GM21576 (cell line): ENCODE results near the gene FADS6.

ENCODE experiments used
- ATAC-seq: cut with Tn5 transposase; IDR thresholded peaks from one replicate; pipeline ENCODE4 v1.9.1; 2021; ENCODE audit warnings: mild to moderate bottlenecking, moderate library complexity; ENCODE audit not compliant: unreplicated experiment

Gene FADS6

DNA sequence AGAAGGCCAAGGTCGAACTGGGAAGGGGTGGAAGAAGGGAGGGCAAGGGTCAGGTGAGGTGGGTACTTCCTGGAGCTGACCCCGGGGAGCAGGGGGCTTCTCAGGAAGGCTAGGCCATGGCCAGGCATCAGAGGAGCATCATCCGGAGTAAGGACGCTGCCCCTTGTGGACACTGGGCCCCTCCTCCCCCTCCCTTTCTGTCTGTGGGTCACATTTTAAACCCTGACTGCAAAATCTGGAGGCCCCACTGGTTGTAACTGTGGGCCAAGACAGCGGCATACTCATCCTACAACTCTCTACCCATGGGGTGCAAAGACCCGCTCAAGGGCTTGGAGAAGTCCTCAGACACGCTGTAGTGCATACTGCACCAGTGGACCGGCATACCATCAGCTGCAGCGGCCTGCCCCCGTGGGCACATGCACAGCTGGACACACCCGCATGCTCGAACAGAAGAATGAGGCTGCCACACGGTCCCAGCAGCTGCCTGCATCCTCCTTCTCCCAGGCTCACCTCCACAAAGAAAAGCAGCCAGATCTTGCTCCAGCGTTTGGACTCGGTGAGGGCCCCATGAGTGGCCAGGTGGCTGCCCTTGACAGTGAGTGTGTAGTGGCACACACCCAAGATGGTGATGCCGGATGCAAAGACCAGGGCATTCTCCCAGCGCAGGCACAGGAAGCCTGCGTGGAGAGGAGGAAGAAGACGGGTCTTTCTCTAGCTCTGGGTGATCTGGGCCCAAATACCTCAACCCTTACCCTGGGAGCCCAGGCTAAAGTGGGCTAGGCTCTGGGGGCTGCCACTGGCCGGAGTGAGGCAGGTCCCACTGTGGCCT is 1.2 kb downstream of the FADS6 start:
- ATAC-seq = no peak

DNA sequence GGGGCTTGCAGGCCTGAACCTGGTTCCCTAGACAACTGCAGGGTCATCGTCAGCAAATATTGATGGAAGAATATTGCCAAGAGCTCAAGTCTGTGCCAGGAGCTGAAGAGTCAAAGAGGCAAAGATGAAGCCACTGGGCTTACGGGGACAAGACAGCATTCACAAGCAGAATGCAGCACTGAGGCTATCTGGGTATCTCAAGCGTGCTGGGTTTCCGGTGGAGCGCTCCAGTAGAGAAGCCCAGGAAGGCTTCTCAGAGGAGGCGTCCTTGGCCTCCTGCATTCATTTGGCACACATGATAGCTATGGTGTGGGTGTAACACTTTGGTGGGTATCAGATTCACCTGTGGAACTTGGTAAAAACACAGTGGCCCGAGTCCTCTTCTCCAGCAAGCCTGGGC is 2.9 kb downstream of the FADS6 start:
- no peak for ATAC-seq

DNA sequence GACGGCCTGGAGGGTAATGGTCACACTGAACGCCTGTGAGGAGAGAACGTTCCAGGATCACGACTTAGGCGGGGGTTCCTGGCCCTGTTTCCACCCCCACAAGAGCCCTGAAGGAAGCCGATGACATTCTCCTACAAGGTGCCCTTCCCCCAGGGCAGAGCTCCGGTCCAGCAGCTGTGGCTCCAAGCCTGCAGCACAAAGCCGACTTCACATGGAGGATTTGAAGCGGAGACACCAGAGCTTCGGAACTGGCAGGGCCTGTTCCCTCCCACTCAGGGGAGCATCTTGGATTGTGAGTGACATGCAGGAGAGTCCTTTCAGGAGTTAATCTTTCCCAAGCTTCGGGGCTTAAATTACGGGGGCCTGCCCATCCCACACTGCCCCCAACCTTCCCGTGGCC is 5.0 kb downstream of the FADS6 start:
- no peak for ATAC-seq

DNA sequence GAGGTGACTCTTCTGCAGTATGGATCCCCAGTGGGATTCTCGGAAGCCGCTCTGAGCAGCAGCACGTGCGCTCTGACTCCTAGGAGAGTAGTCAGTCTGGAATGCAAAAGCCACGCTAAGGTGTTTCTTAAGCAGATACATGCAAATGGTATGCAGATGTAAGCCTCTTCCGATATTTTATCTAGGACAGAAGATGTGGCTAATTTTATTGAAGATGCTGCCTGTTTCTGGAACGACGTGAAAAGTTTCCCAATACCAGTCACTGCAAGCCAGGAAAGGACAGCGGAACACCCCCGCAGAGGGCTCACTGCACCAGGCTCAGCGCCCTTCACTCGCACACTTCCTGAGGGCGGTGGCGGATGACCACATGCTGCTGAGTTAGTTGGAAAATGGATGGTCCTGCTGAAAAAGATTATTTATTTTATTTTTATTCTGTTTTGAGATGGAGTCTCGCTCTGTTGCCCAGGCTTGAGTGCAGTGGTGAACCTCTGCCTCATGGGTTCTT is 10.1 kb downstream of the FADS6 start:
- ATAC-seq = no peak

DNA sequence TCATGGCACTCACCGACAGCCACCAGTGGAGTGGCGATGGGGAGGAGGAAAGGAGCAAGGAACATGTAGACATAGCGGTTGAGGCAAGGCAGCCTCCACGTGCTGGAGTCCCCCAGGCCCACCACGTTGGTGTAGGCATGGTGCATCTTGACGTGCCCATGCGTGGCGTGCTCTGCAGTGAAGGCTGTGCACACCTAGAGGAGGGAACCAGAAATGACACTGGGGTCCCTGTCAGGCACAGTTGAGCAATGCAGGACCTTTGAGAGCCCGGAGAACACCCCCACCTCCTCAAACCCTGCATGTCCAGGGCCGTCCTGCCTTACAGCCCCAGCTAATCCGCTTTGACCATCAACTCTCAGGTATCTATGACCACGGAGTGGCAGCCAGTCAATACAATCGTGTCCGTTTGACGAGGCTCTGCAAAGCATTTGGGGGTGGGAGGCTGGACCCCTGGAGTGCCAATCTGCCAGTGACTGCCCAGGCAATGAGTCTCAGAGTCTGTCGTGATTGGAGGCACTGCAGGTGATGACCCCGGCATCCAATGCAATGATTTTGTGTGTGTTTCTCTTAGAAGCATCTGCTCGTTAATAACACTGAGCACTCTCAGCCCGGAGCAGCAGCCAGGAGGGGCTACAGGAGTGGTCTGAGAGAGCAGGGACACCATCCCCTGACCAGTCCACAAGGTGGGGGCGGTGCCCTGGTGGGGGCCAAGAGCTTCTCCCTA is 10.8 kb downstream of the FADS6 start:
- ATAC-seq = no peak

DNA sequence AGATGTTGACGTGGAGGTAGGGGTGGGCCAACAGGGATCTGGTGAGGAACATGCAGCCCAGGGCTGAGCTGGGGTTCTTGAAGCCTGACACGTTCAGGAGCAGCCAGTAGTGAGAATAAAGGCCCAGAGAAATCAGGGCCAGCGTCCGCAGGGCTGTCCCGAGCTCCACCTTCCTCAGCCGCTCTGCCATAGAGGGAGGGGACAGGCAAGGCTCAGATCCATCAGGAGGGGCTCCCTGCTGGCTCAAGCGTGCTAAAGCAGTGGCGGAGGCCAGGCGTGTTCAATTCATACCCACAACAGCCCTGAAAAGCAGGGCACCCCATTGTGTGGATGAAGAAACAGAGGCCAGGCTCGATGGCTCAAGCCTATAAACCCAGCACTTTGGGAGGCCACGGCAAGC is 12.4 kb downstream of the FADS6 start:
- ATAC-seq = no peak

DNA sequence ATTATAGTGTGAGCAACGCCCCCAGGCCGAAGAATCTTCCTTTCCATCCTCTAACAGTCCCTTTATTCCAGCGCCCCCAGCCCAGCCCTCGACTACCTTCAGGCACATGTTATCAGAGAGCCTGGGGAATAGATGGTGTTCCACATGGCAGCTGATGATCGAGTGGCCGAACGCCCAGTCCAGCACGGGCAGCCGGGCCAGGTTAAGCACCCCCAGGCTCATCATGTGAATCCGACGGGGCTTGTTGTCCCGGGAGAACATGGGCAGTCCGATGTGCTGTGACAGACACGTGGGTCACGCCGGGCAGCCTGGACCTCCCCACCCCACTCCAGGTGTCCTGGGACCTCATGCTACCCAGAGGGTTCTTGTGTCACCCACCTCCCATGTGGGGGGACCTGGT is 14.1 kb downstream of the FADS6 start:
- ATAC-seq = no peak

DNA sequence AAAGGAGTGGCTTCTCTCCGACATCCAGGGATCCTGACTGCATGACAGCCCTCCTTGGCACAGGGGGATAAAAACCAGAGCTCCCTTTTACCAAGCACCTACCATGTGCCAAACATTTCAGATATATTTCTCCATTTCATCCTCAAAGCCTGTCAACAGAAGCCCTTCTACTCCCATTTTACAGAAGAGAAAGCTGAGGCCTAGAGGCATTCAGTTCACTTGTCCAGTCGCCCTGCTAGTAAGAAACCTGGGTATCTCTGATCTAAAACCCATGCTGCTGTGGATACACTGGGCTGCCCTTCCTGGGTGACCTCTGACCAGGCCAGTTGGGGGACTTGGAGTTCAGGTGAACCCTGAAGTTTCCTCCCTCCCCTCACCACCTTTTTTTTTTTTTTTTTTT is 14.8 kb downstream of the FADS6 start:
- no peak for ATAC-seq

DNA sequence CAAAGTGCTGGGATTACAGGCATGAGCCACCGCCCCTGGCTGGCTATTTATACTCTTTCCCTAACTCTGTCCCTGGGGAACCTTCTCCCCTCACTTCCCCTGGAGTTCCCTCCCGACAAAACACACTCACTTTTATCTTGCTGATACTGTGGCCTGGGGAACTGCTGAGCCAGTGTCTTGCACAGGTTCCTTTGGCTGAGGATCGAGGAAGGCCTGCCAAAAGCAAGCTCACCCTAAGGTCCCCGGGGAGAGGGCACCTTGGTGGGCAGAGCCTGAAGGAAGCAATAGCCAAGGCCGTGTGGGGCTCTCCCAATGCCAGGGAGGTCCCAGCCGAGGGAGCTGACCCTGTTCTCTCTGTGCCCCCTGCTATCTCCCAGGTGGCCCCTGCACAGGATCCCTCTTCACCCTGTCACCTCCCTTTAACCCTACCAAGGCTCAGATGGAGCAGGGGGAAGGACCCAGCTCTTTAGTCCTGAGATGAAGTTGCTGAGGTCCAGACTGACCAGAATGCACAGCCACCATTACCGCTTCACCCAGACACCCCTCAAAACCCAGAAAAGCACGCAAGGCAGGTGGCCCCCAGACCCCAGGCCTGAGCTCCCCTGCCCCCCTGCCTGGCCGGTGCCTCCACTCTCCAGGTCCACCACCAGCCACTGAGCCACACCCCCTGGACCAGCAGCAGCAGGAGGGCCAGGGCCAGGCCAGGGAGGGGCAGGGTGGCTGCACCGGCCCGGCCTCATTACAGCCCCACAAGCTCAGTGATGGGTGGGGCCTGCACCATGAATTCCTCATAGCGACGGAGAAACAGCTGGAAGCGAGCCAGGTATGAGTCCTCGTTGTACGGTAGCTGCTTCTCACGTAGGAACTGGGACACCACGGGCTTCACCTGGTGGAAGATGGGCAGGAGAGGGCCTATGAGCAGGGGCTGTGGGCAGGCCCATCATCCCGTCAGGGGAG is 15.6 kb downstream of the FADS6 start:
- no peak for ATAC-seq

DNA sequence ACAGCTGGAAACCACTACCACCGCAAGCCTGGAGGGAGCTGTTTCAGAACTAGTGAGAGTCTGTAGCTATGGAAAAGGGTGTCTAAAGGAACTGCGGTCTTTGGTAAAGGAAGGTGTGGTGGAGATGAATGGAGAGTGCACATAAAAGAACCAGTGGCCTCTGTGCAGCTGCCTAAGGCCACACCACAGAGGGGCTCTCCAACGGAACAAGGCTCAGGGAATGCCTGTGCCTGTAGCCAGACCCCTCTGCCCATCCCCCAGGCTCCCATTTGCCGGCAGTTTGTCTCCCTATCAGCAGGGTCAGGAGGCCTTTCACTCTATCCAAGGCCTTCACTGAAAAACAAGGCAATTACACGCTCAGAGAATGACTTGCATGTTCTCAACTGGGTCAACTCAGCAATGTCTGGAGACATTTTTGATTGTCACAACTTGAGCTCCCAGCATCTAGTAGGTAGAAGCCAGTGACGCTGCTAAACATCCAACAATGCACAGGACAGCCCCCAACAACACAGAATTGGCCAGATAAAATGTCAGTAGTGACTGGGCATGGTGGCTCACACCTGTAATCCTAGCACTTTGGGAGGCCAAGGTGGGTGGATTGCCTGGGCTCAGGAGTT is 17.3 kb downstream of the FADS6 start:
- no peak for ATAC-seq

DNA sequence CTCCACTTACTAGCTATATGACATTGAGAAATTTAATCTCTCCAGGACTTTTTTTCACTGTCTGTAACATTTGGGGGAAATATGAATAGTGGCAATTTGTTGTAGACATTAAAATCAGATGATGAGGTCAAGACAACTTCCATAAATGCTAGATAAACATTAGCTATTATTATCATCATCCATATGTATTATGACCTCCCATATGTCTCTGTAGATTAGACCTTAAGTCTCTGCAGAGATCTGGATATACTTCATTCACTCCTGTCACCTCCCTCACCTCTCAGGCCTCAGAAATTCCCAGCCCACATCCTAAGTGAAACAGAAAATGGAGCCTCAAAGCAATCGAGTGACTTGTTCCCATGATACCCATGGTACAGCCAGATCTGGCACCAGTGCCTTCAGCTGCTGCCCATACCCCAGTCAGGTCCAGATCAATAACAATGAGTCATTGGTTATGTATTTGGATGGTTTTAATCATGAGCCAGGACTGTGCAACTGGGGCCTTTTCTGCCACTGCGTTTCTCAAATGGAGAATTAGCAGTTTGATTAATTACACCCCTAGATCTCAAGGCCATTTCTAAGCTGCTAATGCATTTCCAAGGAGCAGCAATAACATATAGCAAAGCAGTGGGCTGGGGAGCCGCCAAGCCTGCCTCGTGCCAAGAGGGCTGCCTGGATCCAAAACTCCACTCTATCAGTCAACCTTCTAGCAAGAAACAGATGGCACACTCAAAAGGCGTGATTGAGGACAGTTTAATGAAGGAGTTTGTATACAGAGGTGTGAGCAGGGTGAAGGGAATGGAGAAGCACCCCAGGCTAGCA is 18.1 kb downstream of the FADS6 start:
- no peak for ATAC-seq

DNA sequence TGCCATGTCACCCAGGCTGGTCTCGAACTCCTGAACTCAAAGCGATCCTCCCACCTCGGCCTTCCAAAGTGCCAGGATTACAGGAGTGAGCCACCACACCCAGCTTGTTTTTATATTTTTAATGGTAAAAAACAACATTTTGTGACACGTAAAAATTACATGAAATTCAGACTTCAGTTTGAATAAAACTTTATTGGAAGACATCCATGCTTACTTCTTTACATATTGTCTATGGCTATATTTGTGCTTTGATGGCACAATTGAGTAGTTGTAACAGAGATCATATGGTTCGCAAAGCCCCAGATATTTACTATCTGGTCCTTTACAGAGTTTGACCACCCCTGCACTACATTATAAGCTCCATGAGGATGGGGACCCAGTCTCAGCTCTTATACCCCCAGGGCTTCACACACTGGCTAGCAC is 18.8 kb downstream of the FADS6 start:
- no peak for ATAC-seq

DNA sequence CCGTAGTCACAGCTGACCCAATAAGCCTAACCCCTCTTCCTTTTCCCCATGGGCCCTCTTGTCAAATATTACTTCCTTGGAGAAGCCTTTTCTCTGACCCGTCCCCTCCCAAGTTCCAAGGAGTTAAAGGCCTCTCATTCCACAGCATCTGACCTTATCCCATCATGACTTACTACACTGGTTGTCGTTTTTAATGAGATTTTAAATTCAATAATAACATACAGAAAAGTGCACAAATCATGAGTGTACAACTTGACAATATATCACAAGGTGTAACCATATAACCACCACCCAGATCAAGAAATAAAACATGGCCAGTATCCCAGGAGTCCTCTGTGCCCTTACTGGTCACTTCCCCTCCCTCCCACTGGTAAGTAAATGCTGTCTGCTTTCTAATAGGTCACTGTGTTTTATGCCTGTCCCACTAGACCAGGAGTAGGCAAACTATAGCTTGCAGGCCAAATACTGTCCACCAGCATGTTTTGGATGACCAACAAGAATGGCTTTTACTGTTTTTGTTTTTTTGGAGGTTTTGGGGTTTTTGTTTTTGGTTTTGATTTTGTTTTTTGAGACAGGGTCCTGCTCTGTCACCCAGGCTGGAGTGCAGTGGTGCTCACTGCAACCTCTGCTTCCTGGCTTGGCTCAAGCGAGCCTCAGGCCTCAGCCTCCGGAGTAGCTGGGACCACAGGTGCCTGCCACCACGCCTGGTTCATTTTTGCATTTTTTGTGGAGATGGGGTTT is 19.4 kb downstream of the FADS6 start:
- ATAC-seq = no peak

DNA sequence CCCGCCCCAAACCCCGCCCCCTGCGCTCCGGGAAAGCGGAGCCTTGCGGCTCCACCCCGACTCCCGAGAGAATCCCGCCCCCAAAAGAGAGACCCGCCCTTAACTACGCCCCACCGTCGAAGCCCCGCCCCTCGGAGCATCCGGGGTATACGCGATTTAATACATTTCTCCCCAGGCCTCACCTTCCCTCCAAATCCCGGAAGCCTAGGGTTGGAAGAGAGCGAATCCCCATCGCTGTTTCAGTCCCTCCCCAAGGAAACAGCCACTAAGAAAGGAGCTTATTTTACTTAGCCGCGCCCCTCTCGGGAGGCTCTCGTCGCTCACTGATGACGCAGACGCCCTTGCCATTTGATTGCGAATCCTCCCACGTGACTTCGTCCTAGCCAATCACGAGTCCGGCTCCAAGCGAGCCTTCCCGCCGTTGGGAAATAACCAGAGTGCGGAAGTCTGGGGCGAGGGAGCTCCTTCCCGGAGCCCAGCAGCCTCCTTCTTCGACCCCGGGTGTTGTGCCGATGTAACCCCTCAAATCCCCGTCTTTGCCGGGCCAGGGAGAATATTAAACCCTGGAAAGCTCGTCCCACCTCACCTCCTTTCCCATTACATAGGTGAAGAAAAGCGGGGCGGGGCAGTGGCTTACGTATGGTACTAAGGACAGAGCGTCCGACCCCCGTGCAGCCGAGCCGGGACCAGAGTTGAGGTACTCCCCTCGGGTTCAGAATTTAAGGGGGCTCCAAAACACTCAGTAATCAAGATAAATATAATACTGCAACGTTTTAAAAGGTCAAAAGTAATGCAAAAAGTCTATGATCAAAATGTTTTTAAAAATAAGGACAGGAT is 20.2 kb downstream of the FADS6 start:
- ATAC-seq = peak; percentile 91

DNA sequence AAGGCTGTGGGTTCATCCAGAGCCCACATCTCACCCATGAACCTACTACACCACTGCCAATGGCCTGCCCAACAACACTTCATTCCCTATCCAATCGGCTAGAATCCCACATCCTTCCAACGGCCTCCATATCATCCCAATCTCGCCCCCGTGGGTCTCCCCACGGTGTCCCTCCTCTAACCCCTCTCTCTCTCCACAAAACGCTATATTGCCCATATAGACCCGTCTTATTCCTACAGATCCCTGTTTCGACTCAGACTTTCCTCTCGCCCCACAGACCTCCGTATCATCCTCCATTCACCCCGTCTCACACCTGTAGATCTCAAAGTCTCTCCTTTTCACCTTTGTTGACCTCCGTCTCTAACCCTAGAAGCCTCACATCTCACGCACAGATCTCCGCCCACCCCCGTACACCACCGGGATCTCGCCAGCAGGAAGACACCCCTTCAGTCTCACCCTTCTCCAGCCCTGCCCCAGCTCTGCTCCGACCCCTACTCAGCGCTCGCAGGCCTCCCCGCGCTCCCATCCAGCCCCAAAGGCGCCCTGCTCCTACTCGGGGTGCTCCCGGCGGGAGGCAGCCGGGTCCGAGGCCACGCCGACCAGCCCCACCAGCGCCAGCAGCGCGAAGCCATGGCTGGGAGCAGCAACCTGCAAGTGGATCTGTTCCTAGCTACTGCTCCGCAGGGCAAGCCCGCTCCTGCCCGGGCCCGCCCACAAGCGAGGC is 21.0 kb downstream of the FADS6 start, which contains the start of gene FDXR:
TSS of gene FDXR (minus strand) at position 682 of the 724 bp plus-strand sequence. CDS start at position 632, 50 bp downstream.
- ATAC-seq = peak; percentile 21

DNA sequence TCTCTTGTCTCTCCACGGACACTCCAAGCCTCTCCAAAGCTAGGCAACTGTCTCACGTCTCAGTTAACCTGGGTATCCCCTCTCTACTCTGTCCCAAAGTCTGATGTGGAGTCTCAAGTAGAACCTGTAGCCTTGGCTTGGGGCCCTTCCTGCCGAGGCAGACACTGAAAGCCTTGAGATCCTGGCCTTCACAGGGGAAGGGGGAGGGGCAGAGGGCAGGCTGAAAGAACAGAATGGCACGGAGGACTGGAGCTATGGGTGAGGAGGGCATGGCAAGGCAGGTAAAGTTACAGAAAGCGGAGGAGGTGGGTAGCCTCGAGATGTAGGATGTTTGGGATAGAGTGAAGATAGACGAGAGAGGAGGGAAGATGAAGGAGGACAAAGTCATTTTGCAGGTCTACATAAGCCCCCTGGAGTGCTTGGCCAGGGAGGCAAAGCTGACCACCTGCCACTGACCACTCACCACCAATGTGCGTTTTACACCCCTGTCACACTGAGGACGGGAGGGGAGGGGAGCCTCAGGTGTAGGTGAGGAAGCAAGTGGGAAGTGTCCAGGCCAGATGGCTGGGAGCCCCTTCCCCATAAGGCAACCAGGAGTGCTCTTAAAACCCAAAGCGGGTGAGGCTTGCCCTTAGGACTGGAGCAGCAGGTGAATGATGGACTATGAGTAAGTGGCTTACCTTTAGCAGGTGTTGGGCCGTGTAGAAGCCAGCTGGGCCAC is 21.9 kb downstream of the FADS6 start:
- ATAC-seq = no peak

DNA sequence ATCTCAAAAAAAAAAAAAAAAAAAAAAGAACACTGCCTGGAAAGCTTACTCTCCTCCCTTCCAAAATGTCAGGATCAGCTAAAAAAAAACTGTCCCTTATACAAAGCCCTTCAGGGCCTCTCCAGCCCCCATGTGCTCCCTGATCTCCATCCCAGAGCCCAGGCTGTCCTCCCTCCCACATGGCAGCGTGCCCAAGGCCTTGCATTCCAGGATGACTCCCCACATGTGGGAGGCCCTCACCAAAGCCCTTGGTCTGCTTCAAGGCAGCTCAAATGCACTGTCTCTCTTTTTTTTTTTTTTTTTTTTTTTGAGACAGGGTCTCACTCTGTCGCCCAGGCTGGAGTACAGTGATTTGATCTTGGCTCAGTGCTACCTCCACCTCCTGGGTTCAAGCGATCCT is 22.9 kb downstream of the FADS6 start:
- ATAC-seq = no peak
